Peyer's patch (tissue), 4 donors: ENCODE results near the gene CABCOCO1.

Experiments used
- POLR2A ChIP-seq, 2 donors: fragments of 450-650 bp; IDR thresholded peaks; one replicate each; pipeline ENCODE4 v1.5.1; 2017; ENCODE audit warnings: antibody characterized with exemption in 2 of 2, mild to moderate bottlenecking in 2 of 2, moderate library complexity in 2 of 2
- TF ChIP-seq, protein P1 (sequence below), 6 experiments: fragments of 450-650 bp in 4 of 6; fragments of 200-600 bp in 2 of 6; sonication (generic) in 1 of 6; IDR thresholded peaks; one replicate each; pipeline ENCODE4 v1.5.1; 2017 to 2019; ENCODE audit warnings: antibody characterized with exemption in 6 of 6, mild to moderate bottlenecking in 3 of 6, moderate library complexity in 1 of 6

DNA sequence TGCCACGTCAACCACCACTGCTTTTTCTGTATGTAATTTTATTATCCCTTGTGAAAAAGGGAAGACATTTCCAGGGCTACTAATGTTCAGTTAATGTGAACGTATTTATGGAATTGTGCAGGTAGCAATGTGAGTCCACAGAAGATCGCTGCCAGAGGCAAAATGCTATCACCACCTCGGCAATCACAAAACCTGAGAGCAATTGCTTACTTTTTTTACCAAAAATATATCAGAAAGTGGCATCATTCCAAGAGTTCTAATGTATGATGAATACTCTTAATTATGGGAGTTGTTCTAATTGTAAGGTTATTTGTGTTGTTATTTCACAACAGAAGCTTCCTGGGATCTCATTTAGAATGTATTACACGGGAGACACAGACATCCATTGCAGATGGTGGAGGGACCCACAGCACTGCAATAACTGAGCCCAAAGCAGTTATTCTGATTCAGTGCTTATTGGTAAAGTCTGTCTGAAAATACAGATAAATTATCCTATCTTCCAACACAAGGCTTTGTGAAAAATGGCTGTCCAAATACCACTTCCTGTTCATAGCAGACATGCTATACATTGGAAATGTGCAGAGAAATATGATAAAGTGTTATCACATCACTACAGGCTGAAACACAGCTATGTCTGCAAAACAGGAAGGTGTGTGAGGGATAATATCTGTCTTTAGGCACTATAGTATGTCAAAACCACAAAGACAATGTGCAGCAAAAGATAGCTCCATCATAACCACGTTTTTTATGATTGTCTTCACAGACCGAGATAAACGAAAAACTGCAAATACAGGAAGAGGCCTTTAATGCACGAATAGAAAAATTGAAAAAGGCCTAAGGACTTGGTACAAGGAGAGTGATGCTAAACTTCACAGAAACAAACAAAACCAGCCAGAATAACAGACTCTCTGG lies 102.7 kb downstream of the CABCOCO1 start:
- TF ChIP-seq, protein P1, sequence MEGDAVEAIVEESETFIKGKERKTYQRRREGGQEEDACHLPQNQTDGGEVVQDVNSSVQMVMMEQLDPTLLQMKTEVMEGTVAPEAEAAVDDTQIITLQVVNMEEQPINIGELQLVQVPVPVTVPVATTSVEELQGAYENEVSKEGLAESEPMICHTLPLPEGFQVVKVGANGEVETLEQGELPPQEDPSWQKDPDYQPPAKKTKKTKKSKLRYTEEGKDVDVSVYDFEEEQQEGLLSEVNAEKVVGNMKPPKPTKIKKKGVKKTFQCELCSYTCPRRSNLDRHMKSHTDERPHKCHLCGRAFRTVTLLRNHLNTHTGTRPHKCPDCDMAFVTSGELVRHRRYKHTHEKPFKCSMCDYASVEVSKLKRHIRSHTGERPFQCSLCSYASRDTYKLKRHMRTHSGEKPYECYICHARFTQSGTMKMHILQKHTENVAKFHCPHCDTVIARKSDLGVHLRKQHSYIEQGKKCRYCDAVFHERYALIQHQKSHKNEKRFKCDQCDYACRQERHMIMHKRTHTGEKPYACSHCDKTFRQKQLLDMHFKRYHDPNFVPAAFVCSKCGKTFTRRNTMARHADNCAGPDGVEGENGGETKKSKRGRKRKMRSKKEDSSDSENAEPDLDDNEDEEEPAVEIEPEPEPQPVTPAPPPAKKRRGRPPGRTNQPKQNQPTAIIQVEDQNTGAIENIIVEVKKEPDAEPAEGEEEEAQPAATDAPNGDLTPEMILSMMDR (IDR thresholded peaks at IDR 0.05): no peak
- TF ChIP-seq POLR2A (IDR thresholded peaks at IDR 0.05): no peak
